HepG2 (cell line): ENCODE results near the gene GPS2. TPM values are rescaled to one million over a fixed set of nuclear protein-coding genes. Genes with fewer than 3 reads are reported as not detected.

ENCODE experiments used
- CBX5 ChIP-seq: sonication (generic); formaldehyde crosslinking; IDR thresholded peaks from 2 replicates; pipeline ENCODE4 v1.4.0; 2020; ENCODE audit warnings: missing genetic modification reagents, borderline replicate concordance
- CCAR2 ChIP-seq: fragments of 200-400 bp; formaldehyde crosslinking; optimal IDR thresholded peaks from 2 replicates; pipeline ENCODE3; 2018; ENCODE audit warnings: low read depth, mild to moderate bottlenecking, low read length, moderate library complexity
- FOXJ3 ChIP-seq: sonication (generic); formaldehyde crosslinking; IDR thresholded peaks from 2 replicates; pipeline ENCODE4 v1.4.0; 2020; ENCODE audit warnings: missing genetic modification reagents, mild to moderate bottlenecking, borderline replicate concordance
- GFI1 ChIP-seq: sonication (generic); formaldehyde crosslinking; IDR thresholded peaks from 2 replicates; pipeline ENCODE4 v1.5.0; 2020; ENCODE audit warnings: missing genetic modification reagents, mild to moderate bottlenecking, borderline replicate concordance
- KAT7 ChIP-seq: IDR thresholded peaks from 2 replicates; pipeline ENCODE4 v1.6.1; 2018; ENCODE audit warnings: borderline replicate concordance, missing compliant biosample characterization
- NAIF1 ChIP-seq: sonication (generic); formaldehyde crosslinking; IDR thresholded peaks from 2 replicates; pipeline ENCODE4 v1.5.0; 2020; ENCODE audit warnings: mild to moderate bottlenecking, missing genetic modification reagents, borderline replicate concordance
- PCBP2 ChIP-seq: fragments of 200-400 bp; formaldehyde crosslinking; optimal IDR thresholded peaks from 2 replicates; pipeline ENCODE3; 2018; ENCODE audit warnings: low read length, low read depth; ENCODE audit not compliant: poor library complexity, severe bottlenecking
- SIX4 ChIP-seq: sonication (generic); formaldehyde crosslinking; IDR thresholded peaks from 2 replicates; pipeline ENCODE4 v1.4.0; 2020; ENCODE audit warnings: missing genetic modification reagents
- ZMYM3 ChIP-seq: sonication (generic); formaldehyde crosslinking; IDR thresholded peaks from 2 replicates; pipeline ENCODE4 v1.5.1; 2020; ENCODE audit warnings: mild to moderate bottlenecking, missing genetic modification reagents
- polyA plus RNA-seq, 8 experiments: library from polyadenylated mRNA; depleted of rRNA in 3 of 8; stranded (reverse) in 7 of 8; unstranded in 1 of 8; fragments of >200 nt; fragmentation: Illumina TruSeq in 4 of 8; extraction: Trizol in 4 of 8; gene quantifications; 2 replicates each; pipeline versions ENCODE4 v1.2.1 to v1.2.3, GENCODE V29; 2011 to 2016; ENCODE audit warnings: low read depth in 4 of 8, missing spikeins in 1 of 8, mixed read lengths in 1 of 8; ENCODE audit not compliant: insufficient read depth in 1 of 8
- total RNA-seq, 5 experiments: library from RNA; depleted of rRNA; stranded (reverse); fragments of >200 nt; fragmentation: Illumina TruSeq; extraction: Trizol; gene quantifications; 2 replicates each; pipeline ENCODE4 v1.2.3, GENCODE V29; 2016; ENCODE audit warnings: low read depth in 1 of 5
- TF ChIP-seq, protein P1 (sequence below): sonication (generic); formaldehyde crosslinking; IDR thresholded peaks from 2 replicates; pipeline ENCODE4 v1.5.0; 2020; ENCODE audit warnings: mild to moderate bottlenecking, missing genetic modification reagents
- TF ChIP-seq, protein P2 (sequence below): sonication (generic); formaldehyde crosslinking; conservative IDR thresholded peaks from 2 replicates; pipeline ENCODE4 v1.4.0; 2020; ENCODE audit warnings: missing genetic modification reagents
- TF ChIP-seq, protein P3 (sequence below): sonication (generic); formaldehyde crosslinking; IDR thresholded peaks from 2 replicates; pipeline ENCODE4 v1.4.0; 2020; ENCODE audit warnings: mild to moderate bottlenecking, missing genetic modification reagents

Gene GPS2
- total and polyA plus RNA-seq, 2 of the 13 experiments (the other 11 are each of a cell fraction or from before 2014, with no cell fraction given), result 58.0 to 59.4 TPM

DNA sequence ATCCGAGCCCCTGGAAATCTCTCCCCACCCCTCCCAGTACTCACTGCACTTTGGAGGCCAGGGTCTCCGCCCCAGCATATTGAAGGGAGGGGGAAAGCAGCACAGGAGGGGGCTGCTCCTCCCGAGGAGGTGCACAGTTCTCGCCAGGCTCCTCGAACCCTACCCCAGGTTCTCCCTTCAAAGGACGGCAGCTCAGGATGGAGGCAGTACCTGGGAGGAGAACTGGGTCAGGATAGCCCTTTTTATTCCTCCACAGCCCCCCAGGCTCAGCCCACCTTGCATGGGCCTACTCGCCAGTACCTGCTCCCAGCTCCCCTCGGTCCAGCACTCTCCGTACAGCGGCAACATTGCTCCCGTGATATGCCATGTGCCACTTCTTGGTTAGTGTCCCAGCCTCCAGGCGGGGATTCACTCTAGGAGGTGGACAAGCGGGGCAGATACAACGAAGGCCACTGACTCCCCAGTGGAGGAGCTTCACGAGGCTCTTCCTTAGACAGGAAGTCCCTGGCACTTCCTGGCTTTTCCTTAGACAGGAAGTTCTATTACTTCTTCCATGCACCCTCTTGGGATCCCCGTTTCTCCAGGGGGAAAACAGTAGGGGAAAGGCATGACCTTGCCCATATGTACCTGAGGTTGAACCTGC is 2.1 kb upstream of the GPS2 start (continued):
- TF ChIP-seq, protein P1, sequence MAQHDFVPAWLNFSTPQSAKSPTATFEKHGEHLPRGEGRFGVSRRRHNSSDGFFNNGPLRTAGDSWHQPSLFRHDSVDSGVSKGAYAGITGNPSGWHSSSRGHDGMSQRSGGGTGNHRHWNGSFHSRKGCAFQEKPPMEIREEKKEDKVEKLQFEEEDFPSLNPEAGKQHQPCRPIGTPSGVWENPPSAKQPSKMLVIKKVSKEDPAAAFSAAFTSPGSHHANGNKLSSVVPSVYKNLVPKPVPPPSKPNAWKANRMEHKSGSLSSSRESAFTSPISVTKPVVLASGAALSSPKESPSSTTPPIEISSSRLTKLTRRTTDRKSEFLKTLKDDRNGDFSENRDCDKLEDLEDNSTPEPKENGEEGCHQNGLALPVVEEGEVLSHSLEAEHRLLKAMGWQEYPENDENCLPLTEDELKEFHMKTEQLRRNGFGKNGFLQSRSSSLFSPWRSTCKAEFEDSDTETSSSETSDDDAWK (CRISPR knock-in tag), result no peak
- no peak for TF ChIP-seq ZMYM3 (CRISPR knock-in tag)
- TF ChIP-seq, protein P2, sequence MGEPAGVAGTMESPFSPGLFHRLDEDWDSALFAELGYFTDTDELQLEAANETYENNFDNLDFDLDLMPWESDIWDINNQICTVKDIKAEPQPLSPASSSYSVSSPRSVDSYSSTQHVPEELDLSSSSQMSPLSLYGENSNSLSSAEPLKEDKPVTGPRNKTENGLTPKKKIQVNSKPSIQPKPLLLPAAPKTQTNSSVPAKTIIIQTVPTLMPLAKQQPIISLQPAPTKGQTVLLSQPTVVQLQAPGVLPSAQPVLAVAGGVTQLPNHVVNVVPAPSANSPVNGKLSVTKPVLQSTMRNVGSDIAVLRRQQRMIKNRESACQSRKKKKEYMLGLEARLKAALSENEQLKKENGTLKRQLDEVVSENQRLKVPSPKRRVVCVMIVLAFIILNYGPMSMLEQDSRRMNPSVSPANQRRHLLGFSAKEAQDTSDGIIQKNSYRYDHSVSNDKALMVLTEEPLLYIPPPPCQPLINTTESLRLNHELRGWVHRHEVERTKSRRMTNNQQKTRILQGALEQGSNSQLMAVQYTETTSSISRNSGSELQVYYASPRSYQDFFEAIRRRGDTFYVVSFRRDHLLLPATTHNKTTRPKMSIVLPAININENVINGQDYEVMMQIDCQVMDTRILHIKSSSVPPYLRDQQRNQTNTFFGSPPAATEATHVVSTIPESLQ (CRISPR knock-in tag), result no peak
- TF ChIP-seq PCBP2, result no peak
- TF ChIP-seq, protein P3, sequence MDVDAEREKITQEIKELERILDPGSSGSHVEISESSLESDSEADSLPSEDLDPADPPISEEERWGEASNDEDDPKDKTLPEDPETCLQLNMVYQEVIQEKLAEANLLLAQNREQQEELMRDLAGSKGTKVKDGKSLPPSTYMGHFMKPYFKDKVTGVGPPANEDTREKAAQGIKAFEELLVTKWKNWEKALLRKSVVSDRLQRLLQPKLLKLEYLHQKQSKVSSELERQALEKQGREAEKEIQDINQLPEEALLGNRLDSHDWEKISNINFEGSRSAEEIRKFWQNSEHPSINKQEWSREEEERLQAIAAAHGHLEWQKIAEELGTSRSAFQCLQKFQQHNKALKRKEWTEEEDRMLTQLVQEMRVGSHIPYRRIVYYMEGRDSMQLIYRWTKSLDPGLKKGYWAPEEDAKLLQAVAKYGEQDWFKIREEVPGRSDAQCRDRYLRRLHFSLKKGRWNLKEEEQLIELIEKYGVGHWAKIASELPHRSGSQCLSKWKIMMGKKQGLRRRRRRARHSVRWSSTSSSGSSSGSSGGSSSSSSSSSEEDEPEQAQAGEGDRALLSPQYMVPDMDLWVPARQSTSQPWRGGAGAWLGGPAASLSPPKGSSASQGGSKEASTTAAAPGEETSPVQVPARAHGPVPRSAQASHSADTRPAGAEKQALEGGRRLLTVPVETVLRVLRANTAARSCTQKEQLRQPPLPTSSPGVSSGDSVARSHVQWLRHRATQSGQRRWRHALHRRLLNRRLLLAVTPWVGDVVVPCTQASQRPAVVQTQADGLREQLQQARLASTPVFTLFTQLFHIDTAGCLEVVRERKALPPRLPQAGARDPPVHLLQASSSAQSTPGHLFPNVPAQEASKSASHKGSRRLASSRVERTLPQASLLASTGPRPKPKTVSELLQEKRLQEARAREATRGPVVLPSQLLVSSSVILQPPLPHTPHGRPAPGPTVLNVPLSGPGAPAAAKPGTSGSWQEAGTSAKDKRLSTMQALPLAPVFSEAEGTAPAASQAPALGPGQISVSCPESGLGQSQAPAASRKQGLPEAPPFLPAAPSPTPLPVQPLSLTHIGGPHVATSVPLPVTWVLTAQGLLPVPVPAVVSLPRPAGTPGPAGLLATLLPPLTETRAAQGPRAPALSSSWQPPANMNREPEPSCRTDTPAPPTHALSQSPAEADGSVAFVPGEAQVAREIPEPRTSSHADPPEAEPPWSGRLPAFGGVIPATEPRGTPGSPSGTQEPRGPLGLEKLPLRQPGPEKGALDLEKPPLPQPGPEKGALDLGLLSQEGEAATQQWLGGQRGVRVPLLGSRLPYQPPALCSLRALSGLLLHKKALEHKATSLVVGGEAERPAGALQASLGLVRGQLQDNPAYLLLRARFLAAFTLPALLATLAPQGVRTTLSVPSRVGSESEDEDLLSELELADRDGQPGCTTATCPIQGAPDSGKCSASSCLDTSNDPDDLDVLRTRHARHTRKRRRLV (CRISPR knock-in tag), result no peak
- no peak for TF ChIP-seq KAT7 (CRISPR knock-in tag)
- no peak for TF ChIP-seq GFI1 (CRISPR knock-in tag)
- no peak for TF ChIP-seq CBX5 (CRISPR knock-in tag)
- no peak for TF ChIP-seq FOXJ3 (CRISPR knock-in tag)
- TF ChIP-seq CCAR2, result no peak
- no peak for TF ChIP-seq SIX4 (CRISPR knock-in tag)
- no peak for TF ChIP-seq NAIF1 (CRISPR knock-in tag)
- TF ChIP-seq, all 625 proteins: peak for 0
